Esophagus muscularis mucosa (tissue), 4 donors: ENCODE measurements around the gene ZNF518A. TPM values are rescaled to one million over a fixed set of nuclear protein-coding genes. Genes with fewer than 3 reads are reported as not detected.

Experiments
- DNase-seq: peaks from one replicate; pipeline ENCODE4 v3.0.0-alpha.2; 2017; ENCODE audit errors: extremely low spot score
- H3K27ac ChIP-seq, 4 donors: fragments of 200-600 bp; sonication (generic); replicated peaks in 1 of 4; 1 replicate in 3 of 4; 2 replicates in 1 of 4; pipeline ENCODE4 v1.5.1; 2016 to 2019; ENCODE audit warnings: mild to moderate bottlenecking in 1 of 4
- H3K27me3 ChIP-seq, 4 donors: fragments of 200-600 bp; sonication (generic); one replicate each; pipeline versions ENCODE4 v1.5.1 to v1.6.0; 2016 to 2019
- H3K36me3 ChIP-seq, 4 donors: fragments of 200-600 bp; sonication (generic); one replicate each; pipeline ENCODE4 v1.5.1; 2016 to 2019
- H3K4me1 ChIP-seq, 4 donors: fragments of 200-600 bp; sonication (generic); one replicate each; pipeline ENCODE4 v1.5.1; 2016 to 2019
- H3K4me3 ChIP-seq, 4 donors: fragments of 200-600 bp; sonication (generic); 1 replicate in 2 of 4; 2 replicates in 2 of 4; pipeline ENCODE4 v1.5.1; 2016 to 2019; ENCODE audit warnings: mild to moderate bottlenecking in 4 of 4, moderate library complexity in 1 of 4
- H3K9me3 ChIP-seq, 4 donors: fragments of 200-600 bp; sonication (generic); 1 replicate in 3 of 4; 2 replicates in 1 of 4; pipeline ENCODE4 v1.5.1; 2016 to 2019
- EP300 ChIP-seq: sonication (generic); formaldehyde crosslinking; IDR thresholded peaks from one replicate; pipeline ENCODE4 v1.6.1; 2017; ENCODE audit warnings: antibody characterized with exemption
- POLR2A ChIP-seq: fragments of 450-650 bp; IDR thresholded peaks from one replicate; pipeline ENCODE4 v1.6.1; 2017; ENCODE audit warnings: antibody characterized with exemption, moderate library complexity, mild to moderate bottlenecking, low read depth
- POLR2AphosphoS5 ChIP-seq, 2 donors: sonication (generic); formaldehyde crosslinking; IDR thresholded peaks; one replicate each; pipeline ENCODE4 v1.6.1; 2017; ENCODE audit warnings: antibody characterized with exemption in 2 of 2
- WGBS: methylation state at CpG from one replicate; pipeline ENCODE4 v1.1.5; 2018; 5-methylcytosine and 5-hydroxymethylcytosine counted together
- intact Hi-C: fragments of 100-400 bp; cut with DNase I; formaldehyde crosslinking; loops from one replicate; pipeline ENCODE4 v1.15.1; 2023
- total RNA-seq, 4 donors: library from RNA; depleted of rRNA; stranded (reverse); fragments of >200 nt; gene quantifications; one replicate each; pipeline versions ENCODE4 v1.1.0 to v1.2.1, GENCODE V29; 2016
- TF ChIP-seq, protein P1 (sequence below), 3 experiments: fragments of 200-600 bp in 2 of 3; fragments of 450-650 bp in 1 of 3; sonication (generic) in 2 of 3; IDR thresholded peaks; one replicate each; pipeline ENCODE4 v1.5.1; 2017 to 2019; ENCODE audit warnings: antibody characterized with exemption in 3 of 3, mild to moderate bottlenecking in 2 of 3, moderate library complexity in 1 of 3

ZNF518A gene
- total RNA-seq, 4 donors from 2014 or later: 11.6 to 20.8 (median 12.2) TPM

DNA sequence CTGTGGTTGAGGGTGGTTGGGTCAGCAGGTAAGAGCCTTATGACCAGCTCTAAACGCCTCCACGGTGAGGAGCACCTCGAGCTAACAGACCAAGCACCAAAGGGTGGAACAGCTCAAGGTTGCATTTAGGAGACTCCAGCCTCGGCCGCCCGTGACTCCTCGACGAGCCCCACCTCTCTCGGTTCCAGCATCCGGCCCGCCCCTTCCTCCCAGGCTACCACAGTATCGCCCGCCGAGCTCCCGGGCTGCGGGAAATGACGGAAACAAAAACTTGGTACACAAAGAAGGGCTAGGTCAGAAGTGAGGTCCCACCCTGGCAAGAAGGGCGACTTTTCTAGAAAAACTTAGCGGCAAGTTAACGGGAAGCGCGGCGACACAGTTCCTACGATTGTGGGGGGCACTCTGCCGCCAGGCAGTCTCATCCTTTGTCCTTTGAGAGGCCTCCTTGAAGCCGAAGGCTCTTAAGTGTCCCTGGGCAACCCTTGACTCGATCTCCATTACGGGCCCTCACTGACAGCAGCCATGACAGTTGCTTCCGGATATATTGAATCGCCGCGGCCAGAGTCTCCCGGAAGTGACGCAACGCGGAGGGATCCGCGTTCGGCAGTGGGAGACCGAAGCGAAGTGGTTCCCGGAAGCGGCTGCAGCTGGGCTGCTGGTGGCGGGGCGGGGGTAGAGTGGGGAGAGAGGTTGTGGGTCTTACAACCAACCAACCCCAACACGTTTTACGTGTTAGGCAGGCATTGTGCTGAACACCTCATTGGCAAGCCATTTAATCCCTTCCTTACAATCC, 40.2 kb upstream of the ZNF518A start:
- intact Hi-C loops: loop anchor here (1.0 to 5.0 kb wide), 2 partner anchors 40 to 48 kb away; partner anchors contain the start of genes CCNJ and ZNF518A
- 6% methylated on average over 29 of the region's 47 CpGs for WGBS
- Histone ChIP-seq H3K9me3 (no peaks in the 10 kb centered on the region), H3K4me1 (peaks cover 0 to 12% (median 12%) of the 10 kb centered on the region in 4 donors), H3K36me3 (peaks cover 0 to 3% (median 0%) of the 10 kb centered on the region in 4 donors), H3K4me3 (peak overlapping the region; percentile 73 to 91 (median 82)), H3K27ac (peak overlapping the region; percentile 88 to 94 (median 89)), H3K27me3 (peaks cover 0 to 29% (median 7%) of the 10 kb centered on the region in 4 donors)
- TF ChIP-seq POLR2AphosphoS5 (IDR thresholded peaks at IDR 0.05) (peak; percentile 84), EP300 (no peak), POLR2A (no peak)
- TF ChIP-seq, protein P1, sequence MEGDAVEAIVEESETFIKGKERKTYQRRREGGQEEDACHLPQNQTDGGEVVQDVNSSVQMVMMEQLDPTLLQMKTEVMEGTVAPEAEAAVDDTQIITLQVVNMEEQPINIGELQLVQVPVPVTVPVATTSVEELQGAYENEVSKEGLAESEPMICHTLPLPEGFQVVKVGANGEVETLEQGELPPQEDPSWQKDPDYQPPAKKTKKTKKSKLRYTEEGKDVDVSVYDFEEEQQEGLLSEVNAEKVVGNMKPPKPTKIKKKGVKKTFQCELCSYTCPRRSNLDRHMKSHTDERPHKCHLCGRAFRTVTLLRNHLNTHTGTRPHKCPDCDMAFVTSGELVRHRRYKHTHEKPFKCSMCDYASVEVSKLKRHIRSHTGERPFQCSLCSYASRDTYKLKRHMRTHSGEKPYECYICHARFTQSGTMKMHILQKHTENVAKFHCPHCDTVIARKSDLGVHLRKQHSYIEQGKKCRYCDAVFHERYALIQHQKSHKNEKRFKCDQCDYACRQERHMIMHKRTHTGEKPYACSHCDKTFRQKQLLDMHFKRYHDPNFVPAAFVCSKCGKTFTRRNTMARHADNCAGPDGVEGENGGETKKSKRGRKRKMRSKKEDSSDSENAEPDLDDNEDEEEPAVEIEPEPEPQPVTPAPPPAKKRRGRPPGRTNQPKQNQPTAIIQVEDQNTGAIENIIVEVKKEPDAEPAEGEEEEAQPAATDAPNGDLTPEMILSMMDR (IDR thresholded peaks at IDR 0.05): no peak
- DNase-seq: peak; percentile 98

DNA sequence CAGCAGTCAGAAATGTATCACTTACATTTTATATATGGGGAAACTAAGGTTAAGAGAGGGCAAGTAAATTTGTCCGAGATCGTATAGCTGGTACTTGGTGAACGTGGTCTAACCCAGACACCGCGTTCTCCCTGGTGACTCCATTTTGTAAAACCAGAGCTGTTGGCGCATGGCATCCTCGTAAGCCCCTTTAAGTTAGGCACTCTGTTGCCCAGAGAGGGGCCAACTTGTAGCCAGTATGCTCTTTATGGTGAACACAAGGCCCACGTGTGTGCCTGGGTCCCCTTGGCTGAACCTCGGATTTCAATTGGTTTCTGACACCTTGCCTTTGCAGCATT, 39.7 kb upstream of the ZNF518A start:
- Histone ChIP-seq H3K4me1 (peaks cover 0 to 12% (median 12%) of the 10 kb centered on the region in 4 donors), H3K9me3 (no peaks in the 10 kb centered on the region), H3K4me3 (peak overlapping the region; percentile 73 to 91 (median 82)), H3K27ac (peak overlapping the region; percentile 88 to 94 (median 89)), H3K36me3 (peaks cover 0 to 3% (median 0%) of the 10 kb centered on the region in 4 donors), H3K27me3 (peaks cover 0 to 35% (median 7%) of the 10 kb centered on the region in 4 donors)
- TF ChIP-seq POLR2AphosphoS5 (IDR thresholded peaks at IDR 0.05) (no peak), EP300 (no peak), POLR2A (no peak)
- TF ChIP-seq, protein P1 (IDR thresholded peaks at IDR 0.05): no peak
- WGBS: 80% methylated on average over 9 of the region's 9 CpGs
- DNase-seq: no peak
- intact Hi-C loops: loop anchor here (1.0 to 5.0 kb wide), 2 partner anchors 40 to 48 kb away; partner anchors contain the start of genes CCNJ and ZNF518A

DNA sequence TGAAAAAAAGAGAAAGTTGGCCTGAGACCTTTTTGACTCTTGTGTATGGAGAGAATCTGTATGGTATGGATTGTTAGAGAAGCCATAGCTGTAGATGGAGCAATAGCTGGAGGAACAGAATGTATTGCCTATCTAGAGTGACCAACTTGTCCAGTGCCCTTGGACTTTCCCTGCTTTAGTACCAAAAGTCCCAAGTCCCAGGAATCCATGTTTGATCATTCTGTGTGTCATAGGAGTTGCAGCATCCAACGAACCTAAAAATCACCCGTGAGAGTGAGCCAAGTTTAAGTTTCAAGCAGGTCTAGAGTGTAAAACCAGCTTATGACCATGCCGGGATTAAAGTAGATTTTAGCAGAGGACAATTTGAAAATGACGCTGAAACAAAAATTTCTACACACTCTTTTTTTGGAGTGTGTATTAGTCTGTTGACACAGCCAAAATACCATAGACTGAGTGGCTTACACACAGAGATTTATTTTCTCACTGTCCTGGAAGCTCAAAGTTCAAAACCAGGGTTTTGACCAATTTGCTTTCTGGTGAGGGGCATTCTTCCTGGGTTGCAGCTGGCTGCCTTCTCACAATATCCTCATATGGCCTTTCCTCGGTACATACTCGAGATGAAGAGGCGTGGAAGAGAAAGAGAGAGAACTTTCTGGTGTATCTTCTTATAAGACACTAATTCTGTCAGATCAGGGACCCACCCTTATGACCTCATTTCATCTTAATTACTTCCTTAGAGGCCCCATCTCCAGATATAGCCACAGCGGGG, 36.9 kb upstream of the ZNF518A start:
- no peaks in the 10 kb centered on the region for H3K9me3 ChIP-seq
- H3K27ac ChIP-seq: no peak overlapping the region
- no peak overlapping the region for H3K4me3 ChIP-seq
- no peaks in the 10 kb centered on the region for H3K36me3 ChIP-seq
- TF ChIP-seq EP300: no peak
- TF ChIP-seq, protein P1 (IDR thresholded peaks at IDR 0.05): no peak
- TF ChIP-seq POLR2AphosphoS5 (IDR thresholded peaks at IDR 0.05): no peak
- no peak for TF ChIP-seq POLR2A
- peaks cover 0 to 12% (median 12%) of the 10 kb centered on the region in 4 donors for H3K4me1 ChIP-seq
- intact Hi-C loops: loop anchor here (5.0 kb wide), 1 partner anchor 51 kb away; the partner anchor contains the start of gene CCNJ
- WGBS: 84% methylated on average over 8 of the region's 8 CpGs
- no peak for DNase-seq
- peaks cover 0 to 62% (median 19%) of the 10 kb centered on the region in 4 donors for H3K27me3 ChIP-seq

DNA sequence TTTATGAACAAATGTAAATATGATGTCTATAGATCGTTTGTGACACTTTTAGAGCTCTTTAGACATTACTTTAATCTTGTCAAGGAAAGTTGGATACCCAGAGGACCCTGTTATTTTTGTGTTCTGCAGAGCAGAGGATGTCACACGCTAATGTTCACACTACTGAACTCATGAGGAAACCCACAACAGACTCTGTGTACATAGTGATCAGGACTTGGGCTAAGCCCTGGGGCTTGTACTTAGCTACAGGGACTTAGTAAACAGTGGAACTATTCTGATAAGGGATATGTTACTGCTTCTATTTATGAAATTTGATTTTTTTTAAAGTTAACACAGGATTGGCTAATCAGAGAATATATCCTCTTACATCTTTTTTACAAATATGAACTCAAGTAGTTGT, 36.1 kb upstream of the ZNF518A start:
- WGBS: 53% methylated on average over 2 of the region's 2 CpGs
- no peak overlapping the region for H3K27ac ChIP-seq
- intact Hi-C loops: loop anchor here (5.0 kb wide), 1 partner anchor 52 kb away; the partner anchor contains the start of gene CCNJ
- no peaks in the 10 kb centered on the region for H3K36me3 ChIP-seq
- H3K27me3 ChIP-seq: peaks cover 0 to 70% (median 22%) of the 10 kb centered on the region in 4 donors
- H3K9me3 ChIP-seq: no peaks in the 10 kb centered on the region
- H3K4me1 ChIP-seq: peaks cover 0 to 12% (median 12%) of the 10 kb centered on the region in 4 donors
- no peak for DNase-seq
- TF ChIP-seq EP300 (no peak), POLR2A (no peak), POLR2AphosphoS5 (IDR thresholded peaks at IDR 0.05) (no peak)
- TF ChIP-seq, protein P1 (IDR thresholded peaks at IDR 0.05): no peak
- no peak overlapping the region for H3K4me3 ChIP-seq
